GM18502 (cell line): ENCODE measurements around the gene TRABD2A.

Experiments used
- ATAC-seq: cut with Tn5 transposase; IDR thresholded peaks from one replicate; pipeline ENCODE4 v1.9.1; 2021; ENCODE audit warnings: mild to moderate bottlenecking; ENCODE audit not compliant: unreplicated experiment, poor library complexity

Gene TRABD2A

DNA sequence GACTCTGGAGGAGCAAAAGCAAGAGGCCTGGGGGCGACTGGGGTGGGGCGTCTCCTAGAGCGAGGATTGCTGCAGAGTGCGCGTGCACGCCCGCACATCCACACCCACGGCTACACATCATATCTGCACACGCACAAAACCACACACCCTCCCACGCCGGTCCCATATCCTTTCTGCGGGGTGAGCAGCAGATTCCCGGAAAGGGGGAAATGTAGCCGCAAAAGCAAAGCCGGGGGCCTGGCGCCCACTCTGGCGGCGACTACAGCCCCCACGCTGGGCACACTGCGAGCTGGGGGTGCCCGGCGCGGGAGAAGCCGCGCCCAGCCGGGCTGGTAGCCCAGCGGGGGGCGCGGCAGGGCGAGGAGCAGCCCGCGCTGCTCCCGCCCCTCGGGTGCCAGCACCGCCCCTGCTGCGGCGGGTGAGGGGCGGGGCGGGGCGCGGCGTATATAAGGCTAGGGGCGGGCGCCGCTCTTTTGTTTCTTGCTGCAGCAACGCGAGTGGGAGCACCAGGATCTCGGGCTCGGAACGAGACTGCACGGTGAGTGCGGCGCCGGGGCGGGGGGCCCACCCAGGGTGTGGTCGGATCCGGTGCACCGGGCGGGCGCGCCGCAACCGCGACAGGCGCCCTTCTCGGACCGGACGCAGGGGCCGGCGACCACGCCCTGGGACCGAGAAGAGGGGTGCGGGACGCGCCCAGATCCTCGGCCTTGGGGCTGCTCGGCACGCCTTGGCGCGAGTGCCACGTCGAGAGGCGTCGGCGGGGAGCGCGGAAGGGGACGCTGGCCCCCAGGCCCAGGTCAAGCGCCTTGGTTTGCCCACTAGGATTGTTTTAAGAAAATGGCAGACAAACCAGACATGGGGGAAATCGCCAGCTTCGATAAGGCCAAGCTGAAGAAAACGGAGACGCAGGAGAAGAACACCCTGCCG, 24.6 kb upstream of the TRABD2A start, which contains the start of gene TMSB10:
TMSB10 (plus strand) TSS at position 476 of the 927 bp plus-strand sequence.
- peak; percentile 74 for ATAC-seq

DNA sequence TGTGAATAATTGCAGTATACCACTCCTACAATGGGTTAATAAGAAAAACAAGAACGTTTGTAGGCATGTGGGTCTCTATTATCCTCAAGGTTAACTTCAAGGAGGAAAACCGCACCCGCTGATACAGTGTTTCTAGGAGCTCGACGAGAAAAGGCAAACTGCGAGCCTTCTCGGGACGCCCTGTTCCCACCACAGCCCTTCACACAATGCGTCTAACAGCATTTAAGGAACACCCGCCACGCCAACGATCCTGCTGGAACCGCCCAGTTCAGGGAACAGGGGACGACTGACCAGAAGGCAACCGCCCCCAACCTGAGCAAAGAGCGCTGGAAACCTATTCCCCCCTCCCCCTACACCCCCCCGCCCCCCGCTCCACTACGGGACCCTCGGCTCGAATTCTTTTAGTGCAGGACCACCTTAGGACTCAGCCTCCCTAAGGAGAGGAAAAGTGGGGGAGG, 23.9 kb upstream of the TRABD2A start:
- ATAC-seq = no peak

DNA sequence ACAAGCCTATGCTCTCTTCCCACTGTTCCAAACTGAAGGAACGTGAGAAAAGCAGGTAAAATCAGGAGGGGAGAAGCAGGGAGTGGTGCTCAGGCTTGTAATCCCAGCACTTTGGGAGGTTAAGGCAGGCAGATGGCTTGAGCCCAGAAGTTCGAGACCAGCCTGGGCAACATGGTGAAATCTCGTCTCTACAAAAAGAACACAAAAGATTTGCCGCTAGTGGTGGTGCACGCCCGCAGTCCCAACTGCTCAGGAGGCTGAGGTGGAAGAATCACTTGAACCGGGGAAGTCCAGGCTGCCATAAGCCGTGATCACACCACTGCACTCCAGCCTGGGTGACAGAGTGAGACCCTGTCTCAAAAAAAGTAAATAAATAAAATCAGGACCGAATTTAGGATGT, 23.3 kb upstream of the TRABD2A start:
- ATAC-seq = no peak

DNA sequence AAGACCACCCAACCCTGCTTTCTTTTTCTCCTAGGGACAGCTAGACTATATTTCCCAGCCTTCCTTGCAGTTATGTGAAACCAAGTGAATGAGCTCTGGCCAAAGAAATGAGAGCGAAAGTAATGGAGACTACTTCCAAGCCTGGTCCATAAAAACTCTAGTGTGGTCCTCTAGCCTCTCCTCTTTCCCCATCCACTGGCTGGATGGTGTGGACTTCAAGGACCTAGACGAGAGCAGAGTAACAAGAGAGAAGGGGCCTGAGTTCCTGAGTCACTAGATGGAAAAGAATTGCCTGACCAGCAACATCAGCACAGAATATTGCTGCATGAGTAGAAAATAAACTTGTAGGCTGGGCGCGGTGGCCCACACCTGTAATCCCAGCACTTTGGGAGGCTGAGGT, 21.6 kb upstream of the TRABD2A start:
- ATAC-seq = no peak

DNA sequence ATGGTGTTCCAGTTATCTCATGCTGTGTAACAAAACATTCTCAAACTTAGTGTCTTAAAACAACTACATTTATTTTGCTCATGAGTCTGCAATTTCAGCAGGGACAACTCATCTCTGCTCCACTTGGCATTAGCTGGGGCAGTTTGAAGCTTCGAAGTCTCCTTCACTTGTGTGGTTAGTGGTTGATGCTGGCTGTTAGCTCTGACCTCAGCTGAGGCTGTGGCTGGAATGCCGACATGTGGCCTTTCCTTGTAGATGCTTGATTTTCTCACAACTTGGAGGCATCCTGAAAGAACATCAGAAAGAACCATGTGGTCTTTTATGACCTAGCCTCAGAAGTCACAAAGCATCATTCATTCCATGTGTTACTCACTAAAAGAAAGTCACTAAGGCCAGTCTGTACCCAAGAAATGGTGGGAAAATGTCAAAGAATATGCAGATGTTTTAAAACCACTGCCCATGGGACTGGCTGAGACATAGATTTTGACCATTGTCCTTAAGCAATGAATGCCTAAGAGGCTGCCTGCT, 20.8 kb upstream of the TRABD2A start:
- ATAC-seq = no peak

DNA sequence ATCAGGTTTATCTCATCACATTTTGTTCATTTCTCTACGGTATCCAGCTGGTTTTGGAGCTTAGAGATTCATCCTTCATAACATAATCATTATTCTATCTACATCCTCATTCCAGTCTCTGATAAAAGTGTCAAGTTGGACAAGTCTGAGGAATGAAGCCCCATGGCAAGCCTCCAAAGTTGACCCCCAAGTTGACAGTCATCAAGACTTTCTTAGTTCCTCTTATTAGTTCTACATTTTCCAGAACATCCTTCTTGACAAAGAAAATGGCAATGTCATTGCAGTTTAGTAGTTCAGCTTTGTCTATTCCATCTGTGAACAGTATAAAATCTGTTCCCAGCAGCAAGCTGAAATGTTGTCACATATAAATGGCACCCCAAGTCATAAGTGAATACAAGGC, 20.1 kb upstream of the TRABD2A start:
- no peak for ATAC-seq

DNA sequence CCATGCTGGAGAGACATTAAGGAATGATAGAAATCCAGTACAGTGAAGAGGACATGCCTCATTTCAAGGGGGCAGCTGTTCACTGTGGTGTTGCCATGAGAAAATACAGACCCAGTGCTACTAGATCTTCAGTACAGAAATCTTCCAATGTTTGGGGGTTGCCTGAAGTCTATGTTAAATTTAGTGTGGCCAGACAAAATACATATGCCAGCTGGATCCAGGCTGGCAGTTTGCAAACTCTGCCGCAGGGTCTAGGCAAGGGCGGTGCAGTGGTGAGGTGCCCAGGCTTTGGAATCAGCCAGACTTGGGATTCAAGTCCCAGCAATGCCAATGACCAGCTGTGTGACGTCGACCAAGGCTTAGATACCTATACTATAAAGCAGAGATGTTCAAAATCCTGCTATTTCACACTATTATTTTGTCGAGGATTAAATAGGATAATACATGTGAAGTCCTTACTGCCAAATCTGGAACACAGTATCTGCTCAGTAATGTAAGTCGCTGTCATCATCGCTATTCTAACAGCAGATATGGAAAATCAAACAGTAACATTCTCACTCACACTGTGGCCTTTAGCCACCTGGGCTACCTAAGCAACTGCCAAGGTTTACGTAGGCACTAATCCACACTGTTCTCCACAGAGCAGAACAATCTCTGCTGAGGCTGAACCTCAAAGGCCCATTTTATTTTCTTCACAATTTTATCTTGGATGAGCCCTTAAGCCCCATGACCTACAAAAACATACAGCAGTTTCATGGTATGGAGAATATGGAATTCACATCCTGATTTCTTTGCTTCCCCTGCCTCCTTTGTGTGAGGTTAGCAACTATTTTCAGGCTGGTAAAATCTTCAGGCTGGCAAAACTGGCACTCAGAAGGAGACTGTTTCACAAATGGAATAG, 18.7 kb upstream of the TRABD2A start:
- no peak for ATAC-seq

DNA sequence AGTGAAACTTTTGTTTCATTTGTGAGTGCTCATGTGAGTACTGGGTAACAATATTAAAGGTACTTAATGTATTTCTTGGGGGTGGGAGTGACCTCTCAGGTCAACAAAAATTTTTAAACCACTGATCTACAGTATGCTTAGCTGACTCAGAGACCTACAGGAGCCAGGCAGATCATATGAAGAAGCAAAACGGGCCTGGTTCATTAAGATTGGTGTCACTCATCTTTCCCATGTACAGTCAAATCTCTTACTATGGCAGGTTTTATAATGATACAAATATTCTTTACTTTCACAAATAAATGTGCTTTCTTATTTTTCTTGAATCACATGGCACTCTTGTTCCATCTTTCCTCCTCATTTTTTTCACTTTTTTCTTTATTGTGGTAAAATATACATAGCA, 16.9 kb upstream of the TRABD2A start:
- ATAC-seq = peak; percentile 38

DNA sequence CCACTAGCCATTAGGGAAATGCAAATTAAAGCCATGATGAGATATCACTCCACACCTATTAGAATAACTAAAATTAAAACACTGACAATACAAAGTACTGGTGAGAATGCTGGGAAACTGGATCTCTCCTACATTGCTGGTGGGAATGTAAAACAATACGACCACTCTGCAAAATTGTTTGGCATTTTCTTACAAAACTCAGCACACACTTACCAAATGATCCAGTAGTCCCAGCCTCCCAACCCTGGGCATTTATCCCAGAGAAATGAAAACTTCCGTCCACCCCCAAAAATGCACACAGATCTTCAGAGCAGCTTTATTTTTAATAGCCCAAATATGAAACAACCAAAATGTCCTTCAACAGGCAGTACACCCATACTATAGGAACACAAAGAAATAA, 15.7 kb upstream of the TRABD2A start:
- ATAC-seq = no peak

DNA sequence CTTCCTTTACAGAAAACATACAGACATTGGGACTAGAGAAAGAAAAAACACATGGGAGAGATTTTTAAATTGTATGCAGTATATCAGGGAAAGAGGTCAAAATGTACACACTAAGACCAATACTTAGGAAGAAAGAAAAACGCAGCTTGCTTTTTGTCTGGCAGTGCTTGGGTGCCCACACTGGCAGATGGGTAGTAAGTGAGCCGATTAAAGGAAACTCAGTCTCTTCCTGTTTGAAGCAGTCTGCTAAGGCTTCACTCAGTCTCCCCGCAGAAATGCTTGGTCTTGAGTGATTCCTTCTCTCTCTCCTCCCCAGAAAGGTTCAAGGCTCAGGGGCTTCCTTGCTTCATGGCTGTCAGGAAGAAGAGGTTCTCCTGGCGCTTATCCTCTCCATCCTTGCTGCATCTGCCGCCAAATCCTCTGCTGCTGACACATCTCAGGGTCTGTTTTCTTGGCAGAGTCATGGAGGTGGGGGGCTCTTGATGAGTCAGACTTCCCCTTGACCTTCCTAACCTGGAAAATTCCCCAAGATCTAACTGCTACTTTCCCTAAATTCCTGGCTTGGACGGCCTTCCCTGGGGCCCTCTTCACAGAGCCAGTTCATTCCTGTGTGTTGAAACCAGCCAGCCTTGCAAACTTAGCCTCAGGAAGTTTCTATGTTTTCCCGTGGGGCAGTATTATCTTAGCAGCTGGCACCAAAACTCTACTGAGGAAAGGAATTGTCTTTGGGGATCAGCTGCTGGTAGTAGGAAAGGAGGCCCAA, 14.1 kb upstream of the TRABD2A start:
- ATAC-seq = peak; percentile 26

DNA sequence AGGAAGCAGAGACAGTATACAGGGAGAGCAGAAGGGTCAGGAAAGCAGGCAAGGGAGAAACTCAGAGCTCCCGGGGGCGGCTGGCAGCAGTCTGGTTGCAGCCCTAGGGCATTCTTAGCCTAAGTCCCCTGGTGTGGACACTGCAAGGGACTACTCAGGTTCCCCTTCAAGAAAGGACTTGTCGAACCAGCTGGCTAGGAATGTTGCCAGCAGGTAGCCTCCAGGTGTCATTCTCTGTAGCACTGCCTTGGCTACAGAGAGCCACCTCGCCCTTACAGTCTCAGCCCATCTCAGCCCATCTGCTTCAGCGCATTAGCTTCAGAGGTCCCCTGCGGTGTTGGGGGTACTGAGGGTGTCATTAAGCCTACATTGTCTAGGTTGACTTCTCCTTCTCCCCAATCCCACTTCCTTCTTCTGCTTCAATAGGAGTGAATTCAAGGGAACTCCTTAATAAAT, 13.3 kb upstream of the TRABD2A start:
- ATAC-seq = no peak

DNA sequence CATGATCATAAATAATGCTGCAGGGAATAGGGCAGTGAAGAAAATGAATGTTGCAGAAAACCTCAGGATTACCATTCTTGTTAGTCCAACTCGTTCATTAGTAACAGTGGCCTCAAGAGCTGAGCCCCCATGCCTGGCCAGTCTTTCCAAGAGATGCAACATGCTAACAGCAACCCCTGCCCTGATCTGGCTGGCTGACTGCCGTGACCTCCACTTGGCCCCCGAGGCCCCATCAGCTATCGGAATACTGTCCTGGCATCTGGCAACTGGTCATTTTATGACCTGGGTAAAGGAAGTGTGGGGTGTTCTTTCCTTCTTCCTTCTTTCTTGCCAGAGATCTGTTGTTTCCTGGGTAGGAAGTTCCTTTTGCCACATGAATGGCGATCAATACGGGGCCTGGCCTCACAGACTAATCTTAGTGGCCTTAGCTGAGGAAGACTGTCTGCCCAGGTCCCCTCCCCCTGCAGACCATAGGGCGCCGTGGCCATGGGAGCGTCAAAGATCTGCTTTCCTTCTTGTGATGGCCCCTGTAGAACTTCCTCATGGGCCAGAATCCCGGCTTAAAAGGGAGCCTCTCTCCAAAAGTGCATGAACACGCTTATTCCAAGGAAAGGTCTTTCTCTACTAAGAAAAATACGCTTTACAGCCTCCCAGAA, 10.6 kb upstream of the TRABD2A start:
- no peak for ATAC-seq

DNA sequence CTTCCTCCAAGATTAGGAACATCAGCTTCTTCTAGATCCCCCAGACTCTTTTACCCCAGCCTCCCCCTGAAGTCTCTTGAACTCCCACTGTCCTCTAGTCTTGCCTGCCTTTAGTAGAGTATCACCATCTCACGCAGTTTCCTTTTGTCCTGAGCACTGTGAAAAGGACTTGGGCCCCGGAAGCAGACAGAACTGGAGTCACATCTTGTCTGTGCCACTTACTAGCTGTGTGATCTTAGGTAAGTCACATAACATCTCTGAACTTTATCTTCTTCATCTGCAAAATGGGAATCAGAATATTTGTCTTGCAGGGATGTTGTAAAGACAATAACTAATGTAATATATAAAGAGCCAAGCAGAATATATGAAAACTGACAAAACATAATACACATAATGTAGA, 8.4 kb upstream of the TRABD2A start:
- ATAC-seq = no peak

DNA sequence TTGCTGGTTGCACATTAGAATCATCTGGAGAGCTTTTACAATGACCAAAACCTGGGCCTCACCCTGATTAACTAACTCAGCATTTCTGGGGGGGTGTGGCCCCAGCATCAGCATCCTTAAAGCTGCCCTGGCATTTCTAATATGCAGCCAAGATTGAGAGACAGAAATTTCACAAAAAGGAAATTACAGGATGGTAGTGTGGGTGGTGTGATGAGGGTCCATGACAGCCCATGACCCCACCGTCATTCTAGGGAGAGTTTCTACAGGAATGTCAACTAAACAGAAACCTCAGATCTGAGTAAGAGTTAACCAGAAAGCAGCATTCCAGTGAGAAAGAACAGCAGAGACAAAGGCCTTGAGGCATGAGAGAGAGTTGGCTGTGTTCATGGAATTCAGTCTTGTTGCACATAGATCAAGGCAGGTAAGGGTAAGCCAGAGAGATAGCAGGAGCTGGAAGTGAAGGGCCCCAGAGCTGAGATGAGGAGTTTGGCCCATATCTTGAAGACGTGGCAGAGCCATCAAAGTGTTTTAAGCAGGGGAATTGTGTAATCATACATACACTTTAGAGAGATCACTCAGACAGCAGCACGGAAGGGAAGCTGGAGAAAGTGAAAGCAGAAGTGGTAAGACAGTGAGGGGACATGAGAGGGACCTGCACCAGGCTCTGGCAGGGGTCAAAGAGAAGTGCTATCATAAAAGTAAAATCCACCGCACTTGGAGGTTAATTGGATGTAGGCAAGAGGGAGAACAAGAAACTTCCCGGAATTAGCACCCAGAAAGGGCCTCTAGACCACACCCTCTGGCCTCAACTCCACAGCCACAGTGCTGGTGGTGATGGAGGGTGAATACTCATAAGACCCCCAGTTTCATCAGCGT, 7.8 kb upstream of the TRABD2A start:
- peak; percentile 99 for ATAC-seq

DNA sequence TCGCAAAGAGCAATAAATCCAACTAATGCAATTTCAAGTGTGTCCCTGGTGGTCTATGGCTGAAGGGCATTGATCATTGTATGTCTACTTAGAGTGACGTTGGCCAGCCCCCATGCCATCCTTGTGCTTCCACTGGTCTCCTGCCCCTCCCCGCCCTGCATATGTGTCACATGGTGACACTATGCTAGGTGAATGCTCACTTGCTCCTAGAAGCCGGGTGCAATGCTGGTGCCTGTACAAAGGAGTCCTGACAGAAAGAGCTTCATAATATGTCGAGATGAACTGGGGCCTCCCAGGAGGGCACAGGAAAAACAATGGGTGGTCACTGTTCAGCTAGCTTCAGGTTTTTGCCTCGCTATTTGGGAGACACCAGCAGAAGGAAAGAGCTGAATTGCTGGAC, 5.9 kb upstream of the TRABD2A start:
- no peak for ATAC-seq

DNA sequence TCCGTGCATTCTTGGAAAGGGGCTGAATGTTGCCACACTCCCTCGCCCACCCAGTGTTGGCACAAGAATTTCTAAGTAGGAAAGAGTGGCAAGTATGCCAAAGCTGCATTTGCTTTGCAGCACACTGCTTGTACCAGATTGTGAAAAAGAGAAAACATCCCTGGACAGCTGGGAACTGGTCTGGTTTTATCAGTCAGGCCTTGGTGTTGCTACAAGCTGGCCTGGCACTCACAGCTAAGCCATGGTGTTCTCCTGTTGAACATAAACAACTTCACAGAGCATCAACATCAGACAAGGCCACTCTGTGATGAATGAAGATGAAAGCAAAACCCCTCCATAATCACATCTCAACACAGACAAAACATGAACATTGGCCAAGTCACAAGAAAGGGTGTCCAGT, 4.2 kb upstream of the TRABD2A start:
- ATAC-seq = no peak

DNA sequence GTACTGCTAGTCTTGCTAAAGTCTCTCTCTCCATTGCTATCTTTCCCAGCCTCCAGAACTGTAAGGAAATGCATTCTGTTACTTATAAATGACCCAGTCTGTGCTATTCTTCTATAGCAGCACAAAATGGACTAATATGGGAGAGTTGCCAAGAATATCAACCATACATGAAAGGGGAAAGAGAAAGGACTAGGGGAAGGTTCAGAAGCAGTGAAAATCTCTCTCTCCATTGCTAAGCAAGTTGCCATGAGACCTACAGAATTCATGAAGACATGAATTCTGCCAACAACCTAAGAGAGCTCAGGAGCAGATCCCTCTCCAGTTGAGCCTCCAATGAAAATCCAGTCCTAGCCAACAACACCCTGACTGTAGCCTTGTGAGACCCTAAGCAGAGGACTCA, 3.6 kb upstream of the TRABD2A start:
- ATAC-seq = no peak

DNA sequence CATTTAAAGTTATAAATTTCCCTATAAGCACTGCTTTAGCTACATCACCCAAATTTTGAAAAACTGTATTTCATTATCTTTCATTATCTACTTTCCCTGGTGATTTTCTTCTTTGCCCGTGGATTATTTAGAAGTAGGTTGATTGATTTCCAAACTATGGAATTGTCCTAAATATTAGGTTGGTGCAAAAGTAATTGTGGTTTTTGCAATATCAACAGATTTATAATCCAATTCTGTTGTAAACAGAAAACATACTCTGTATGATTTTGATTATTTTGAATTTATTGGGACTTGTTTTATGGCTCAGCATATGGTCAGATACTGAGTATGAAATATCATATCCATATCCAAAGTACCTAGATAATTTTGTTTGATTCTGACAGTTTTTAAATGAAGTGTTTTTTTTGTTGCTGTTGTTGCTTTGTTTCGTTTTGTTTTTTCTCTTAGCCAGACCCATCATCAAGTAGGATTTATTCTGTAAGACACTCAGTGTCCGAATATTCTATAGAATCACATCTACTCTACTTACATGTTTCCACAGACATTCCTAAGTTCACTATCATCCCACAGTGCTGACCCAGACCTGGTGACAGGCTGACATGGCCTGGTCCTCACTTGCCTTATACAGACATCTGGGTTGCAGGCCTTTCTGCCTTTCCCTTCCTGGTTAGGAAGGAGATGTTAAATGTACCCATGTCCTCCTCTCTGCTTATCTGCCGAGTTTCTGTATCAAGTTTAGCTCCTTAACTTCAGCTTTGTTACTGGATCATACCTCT, 2.1 kb upstream of the TRABD2A start:
- no peak for ATAC-seq
